A549 (cell line): ENCODE data around the gene SLC8A2.
"Not testable (repeated sequence)": the region's sequence is repeated elsewhere in the genome, so short reads cannot be mapped to it uniquely, and the experiment has no call there.

ENCODE experiments used
- CTCF ChIP-seq: fragments of >200 bp; sonication (Bioruptor Twin); formaldehyde crosslinking; IDR thresholded peaks from 3 replicates; pipeline ENCODE4 v1.5.1; 2016
- ELK1 ChIP-seq: fragments of 150-350 bp; IDR thresholded peaks from 2 replicates; pipeline ENCODE4 v1.6.1; 2014; ENCODE audit warnings: low read depth, mild to moderate bottlenecking, low read length
- JUNB ChIP-seq: fragments of >200 bp; sonication (Bioruptor Twin); formaldehyde crosslinking; IDR thresholded peaks from 2 replicates; pipeline ENCODE4 v1.6.1; 2016
- PBX3 ChIP-seq: IDR thresholded peaks from 2 replicates; pipeline ENCODE4 v1.6.1; 2012
- PHF8 ChIP-seq: fragments of 200-600 bp; sonication (generic); IDR thresholded peaks from 2 replicates; pipeline ENCODE4 v1.6.1; 2016; ENCODE audit warnings: low read depth, mild to moderate bottlenecking, antibody characterized with exemption, moderate library complexity, borderline replicate concordance
- POLR2A ChIP-seq: IDR thresholded peaks from 2 replicates; pipeline ENCODE4 v1.6.1; 2012; ENCODE audit warnings: mild to moderate bottlenecking, low read length
- POLR2AphosphoS2 ChIP-seq: conservative IDR thresholded peaks from 2 replicates; pipeline ENCODE4 v1.6.1; 2012; ENCODE audit warnings: low read length, improper control_type of control experiment, inconsistent platforms
- SMC3 ChIP-seq: fragments of >200 bp; sonication (Bioruptor Twin); formaldehyde crosslinking; IDR thresholded peaks from 3 replicates; pipeline ENCODE4 v1.6.1; 2018; ENCODE audit warnings: inconsistent platforms
- TP53 ChIP-seq: fragments of 250-450 bp; sonication (Bioruptor Pico); IDR thresholded peaks from 2 replicates; pipeline ENCODE4 v1.5.0; 2021; ENCODE audit warnings: mild to moderate bottlenecking, moderate library complexity

GRCh38 chr19:47383890-47384289 lies 87.8 kb downstream of the SLC8A2 start:
- TF ChIP-seq POLR2AphosphoS2; SMC3; PHF8; PBX3; POLR2A; ELK1; TP53 (CRISPR knock-in tag); JUNB; CTCF: not testable (repeated sequence)
